NCI-H2029 (cell line): Measurements from ENCODE around the gene ZNRF3.
A peak's percentile ranks its signal among the peaks of the same experiment; 100 is the strongest.
"Not testable (repeated sequence)": the region's sequence is repeated elsewhere in the genome, so short reads cannot be mapped to it uniquely, and the experiment has no call there.

Experiments
- DNase-seq: peaks from one replicate; lab custom pipeline; 2025; lab: John Stamatoyannopoulos, UW

Gene ZNRF3

DNA sequence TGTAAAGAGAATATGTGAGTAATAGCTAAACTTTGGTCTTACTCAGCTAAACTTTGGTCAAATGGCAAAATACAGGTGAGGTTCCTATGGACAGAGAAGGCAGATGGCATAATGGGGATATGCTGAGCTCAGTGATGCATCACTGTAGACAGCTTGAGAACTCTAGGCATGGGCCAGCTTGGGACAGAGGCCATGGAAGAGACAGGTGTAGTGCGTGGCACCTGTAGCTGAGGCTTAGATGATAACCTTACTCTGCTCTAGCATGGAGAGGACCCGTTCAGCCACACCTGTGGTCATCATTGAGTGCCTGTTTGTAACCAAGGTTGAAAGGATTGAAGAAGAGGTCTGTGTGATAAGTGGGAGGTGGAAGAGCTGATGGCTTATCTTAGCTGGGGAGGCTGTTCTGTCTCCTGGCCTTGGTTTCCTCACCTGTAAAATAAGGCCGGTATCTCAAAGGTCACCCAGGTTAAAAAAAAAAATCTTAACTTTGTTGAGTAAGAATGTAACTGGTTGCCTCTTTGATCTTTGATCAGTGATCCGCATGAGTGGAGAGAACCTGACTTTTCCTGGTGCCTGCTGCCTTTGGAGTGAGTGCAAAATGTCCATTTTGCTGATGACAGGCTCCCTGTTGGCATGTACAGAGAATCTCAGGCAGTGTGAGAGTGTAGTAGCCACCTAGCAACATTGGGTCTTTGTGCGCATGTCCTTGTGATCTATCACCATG lies 48.6 kb downstream of the ZNRF3 start:
- no peak for DNase-seq

DNA sequence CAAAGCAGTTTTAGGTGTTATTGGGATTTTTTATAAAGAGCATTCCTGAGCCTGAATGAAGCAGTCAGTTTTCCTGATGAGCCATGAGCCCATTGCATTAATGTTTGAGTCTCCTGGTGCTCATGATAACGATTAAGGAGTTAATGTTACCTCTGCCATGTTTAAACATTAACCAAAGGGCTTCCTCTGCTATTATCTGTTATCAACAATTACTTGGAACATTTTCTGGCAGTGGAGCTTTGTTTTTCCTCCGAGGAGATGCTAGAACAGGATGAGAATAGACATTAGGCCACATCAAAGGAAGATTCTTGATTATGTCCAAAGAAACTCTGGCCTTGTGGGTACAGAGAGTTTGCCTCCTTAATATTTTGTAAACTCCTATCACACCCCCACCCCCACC lies 49.9 kb downstream of the ZNRF3 start:
- DNase-seq: no peak

- no peak for DNase-seq
Observed at GRCh38 chr22:28934026-28934425, 50.7 kb downstream of the ZNRF3 start.

- no peak for DNase-seq
Observed at GRCh38 chr22:28935140-28935539, 51.8 kb downstream of the ZNRF3 start.

GRCh38 chr22:28935713-28936112 lies 52.3 kb downstream of the ZNRF3 start:
- no peak for DNase-seq

GRCh38 chr22:28936200-28936599 lies 52.8 kb downstream of the ZNRF3 start:
- DNase-seq: no peak

- no peak for DNase-seq
Observed at GRCh38 chr22:28937206-28938025, 54.0 kb downstream of the ZNRF3 start.

GRCh38 chr22:28938286-28938833 lies 55.0 kb downstream of the ZNRF3 start:
- no peak for DNase-seq

GRCh38 chr22:28939394-28939793 lies 56.0 kb downstream of the ZNRF3 start:
- no peak for DNase-seq

- no peak for DNase-seq
Observed at GRCh38 chr22:28939932-28940331, 56.6 kb downstream of the ZNRF3 start.

- no peak for DNase-seq
Observed at GRCh38 chr22:28940441-28940840, 57.1 kb downstream of the ZNRF3 start.

GRCh38 chr22:28942333-28942732 lies 59.0 kb downstream of the ZNRF3 start:
- no peak for DNase-seq

GRCh38 chr22:28942801-28943500 lies 59.6 kb downstream of the ZNRF3 start:
- DNase-seq: no peak

- peak; percentile 6 for DNase-seq
Observed at GRCh38 chr22:28943501-28943879, 60.1 kb downstream of the ZNRF3 start.

DNA sequence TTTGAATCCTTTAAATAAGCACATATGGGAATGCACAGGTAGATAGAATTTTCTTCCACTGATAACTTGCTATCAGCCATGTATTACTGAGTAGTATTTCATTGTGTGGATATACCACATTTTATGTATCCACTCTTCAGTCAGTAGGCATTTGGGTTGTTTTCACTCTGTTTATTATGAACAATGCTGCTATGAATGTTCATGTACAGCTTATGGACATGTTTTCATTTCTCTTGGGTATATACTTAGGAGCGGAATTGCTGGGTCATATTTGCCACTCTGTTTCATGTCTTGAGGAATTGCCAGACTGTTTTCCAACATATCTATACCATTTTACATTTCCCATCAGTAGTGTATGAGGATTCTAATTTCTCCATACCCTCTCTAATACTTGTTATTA lies 63.8 kb downstream of the ZNRF3 start:
- DNase-seq: no peak

- DNase-seq: no peak
Observed at GRCh38 chr22:28948424-28948823, 65.1 kb downstream of the ZNRF3 start.

- DNase-seq: not testable (repeated sequence)
Observed at GRCh38 chr22:28948860-28949551, 65.6 kb downstream of the ZNRF3 start.

- no peak for DNase-seq
Observed at GRCh38 chr22:28949788-28950187, 66.4 kb downstream of the ZNRF3 start.

DNA sequence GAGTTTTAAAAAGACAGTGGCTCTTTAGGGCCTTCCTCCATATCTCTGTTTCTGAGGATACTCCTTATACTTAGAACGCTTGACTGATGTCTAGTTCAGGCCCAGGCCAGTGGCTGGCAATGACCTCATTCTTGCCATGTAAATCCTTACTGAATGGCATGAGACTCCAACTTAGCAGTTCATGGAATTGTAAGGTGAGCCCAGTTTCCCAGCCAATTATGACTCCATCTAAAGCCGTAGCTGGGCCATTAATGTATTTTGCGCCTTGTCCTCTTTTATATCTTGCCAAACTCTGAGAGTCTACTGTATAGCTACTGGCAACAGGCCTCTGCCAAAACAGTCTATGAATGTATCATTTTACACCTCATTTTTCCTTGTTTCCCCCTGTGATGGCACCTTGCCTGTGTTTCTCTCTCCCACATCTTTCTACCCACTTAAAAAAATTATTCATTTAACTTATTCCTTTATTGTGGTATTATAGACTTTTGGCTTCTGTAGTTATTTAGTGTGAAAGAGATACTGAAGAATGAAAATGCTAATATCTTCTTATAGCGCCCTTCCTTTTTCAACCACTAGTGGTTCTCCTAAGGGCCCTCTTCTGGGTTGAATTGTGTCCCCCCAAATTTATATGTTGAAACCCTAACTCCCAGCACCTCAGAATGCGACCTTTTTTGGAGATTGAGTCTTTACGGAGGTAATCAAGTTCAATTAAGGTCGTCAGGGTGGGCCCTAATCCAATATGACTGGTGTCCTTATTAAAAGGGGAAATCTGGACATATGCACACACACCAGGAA lies 67.4 kb downstream of the ZNRF3 start:
- DNase-seq: peak; percentile 61

DNA sequence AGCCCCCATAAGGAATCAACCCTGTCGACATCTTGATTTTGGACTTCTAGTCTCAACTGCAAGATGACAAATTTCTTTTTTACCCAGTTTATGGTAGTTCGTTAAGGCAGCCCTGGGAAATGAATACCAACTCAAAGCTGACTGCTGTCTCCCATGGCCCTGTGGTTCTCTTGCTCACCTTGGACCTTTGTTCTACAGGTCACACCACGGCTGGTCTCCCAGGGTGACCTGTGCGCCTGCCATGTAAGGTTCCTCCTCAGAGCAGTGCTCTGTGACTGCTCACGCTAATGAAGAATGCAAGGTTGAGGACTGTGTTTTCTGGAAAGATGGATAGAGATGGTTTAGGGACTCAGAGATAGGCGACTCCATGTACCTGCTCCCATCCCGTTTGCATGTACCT lies 68.2 kb downstream of the ZNRF3 start:
- DNase-seq: no peak

GRCh38 chr22:28951969-28952521 lies 68.7 kb downstream of the ZNRF3 start:
- no peak for DNase-seq
